H9 (cell line): ENCODE results near the gene FOXF1. TPM values are rescaled to one million over a fixed set of nuclear protein-coding genes. Genes with fewer than 3 reads are reported as not detected.

ENCODE experiments used
- DNase-seq: peaks from one replicate; pipeline ENCODE4 v3.0.0-alpha.2; 2017
- H2AFZ ChIP-seq: one replicate; pipeline ENCODE4 v1.6.1; 2013; ENCODE audit warnings: mild to moderate bottlenecking, low read length, control low read depth, moderate library complexity
- H2AK5ac ChIP-seq: 2 replicates; pipeline ENCODE4 v1.6.1; 2013; ENCODE audit warnings: low read length, control low read depth, mixed read lengths; ENCODE audit not compliant: insufficient read length
- H2BK120ac ChIP-seq: one replicate; pipeline ENCODE4 v1.6.1; 2013; ENCODE audit warnings: low read depth, mild to moderate bottlenecking, low read length, control low read depth, inconsistent platforms; ENCODE audit not compliant: poor library complexity, severe bottlenecking
- H2BK12ac ChIP-seq: 2 replicates; pipeline ENCODE4 v1.6.1; 2013; ENCODE audit warnings: low read length, control low read depth, mixed read lengths, low read depth; ENCODE audit not compliant: insufficient read length
- H2BK15ac ChIP-seq: 2 replicates; pipeline ENCODE4 v1.6.1; 2013; ENCODE audit warnings: low read depth, low read length, control low read depth
- H2BK20ac ChIP-seq: one replicate; pipeline ENCODE4 v1.6.1; 2013; ENCODE audit warnings: low read depth, mild to moderate bottlenecking, low read length, control low read depth, inconsistent platforms; ENCODE audit not compliant: poor library complexity, severe bottlenecking
- H2BK5ac ChIP-seq: 2 replicates; pipeline ENCODE4 v1.6.1; 2013; ENCODE audit warnings: low read length, control low read depth, mixed read lengths; ENCODE audit not compliant: insufficient read length
- H3K14ac ChIP-seq: 2 replicates; pipeline ENCODE4 v1.6.1; 2013; ENCODE audit warnings: low read length, control low read depth; ENCODE audit not compliant: insufficient read depth
- H3K18ac ChIP-seq: 2 replicates; pipeline ENCODE4 v1.6.1; 2013; ENCODE audit warnings: low read depth, mild to moderate bottlenecking, mixed read lengths, low read length, control low read depth; ENCODE audit not compliant: insufficient read length
- H3K23ac ChIP-seq: 2 replicates; pipeline ENCODE4 v1.6.1; 2013; ENCODE audit warnings: low read length, control low read depth, mixed read lengths, low read depth; ENCODE audit not compliant: insufficient read length
- H3K23me2 ChIP-seq: 2 replicates; pipeline ENCODE4 v1.6.1; 2013; ENCODE audit warnings: low read depth, mild to moderate bottlenecking, mixed read lengths, low read length, control low read depth; ENCODE audit not compliant: insufficient read length, poor library complexity, severe bottlenecking
- H3K27ac ChIP-seq: 2 replicates; pipeline ENCODE4 v1.5.1; 2013; ENCODE audit warnings: low read length, control low read depth, mixed read lengths, low read depth; ENCODE audit not compliant: insufficient read length
- H3K27me3 ChIP-seq: 2 replicates; pipeline ENCODE4 v1.6.1; 2013; ENCODE audit warnings: low read length, control low read depth, inconsistent platforms; ENCODE audit not compliant: insufficient read depth
- H3K4ac ChIP-seq: 2 replicates; pipeline ENCODE4 v1.6.1; 2013; ENCODE audit warnings: low read depth, mild to moderate bottlenecking, control low read depth, inconsistent platforms, low read length, moderate library complexity
- H3K4me1 ChIP-seq: 2 replicates; pipeline ENCODE4 v1.6.1; 2013; ENCODE audit warnings: low read length, control low read depth, inconsistent platforms; ENCODE audit not compliant: insufficient read depth
- H3K4me2 ChIP-seq: 2 replicates; pipeline ENCODE4 v1.6.1; 2013; ENCODE audit warnings: low read length, control low read depth, mixed read lengths; ENCODE audit not compliant: insufficient read length, insufficient read depth
- H3K56ac ChIP-seq: 2 replicates; pipeline ENCODE4 v1.6.1; 2013; ENCODE audit warnings: low read depth, mild to moderate bottlenecking, mixed read lengths, low read length, control low read depth; ENCODE audit not compliant: insufficient read length
- H3K79me1 ChIP-seq: 2 replicates; pipeline ENCODE4 v1.6.1; 2013; ENCODE audit warnings: low read depth, mild to moderate bottlenecking, moderate library complexity, low read length, control low read depth, inconsistent platforms; ENCODE audit not compliant: insufficient read depth, poor library complexity, severe bottlenecking
- H3K79me2 ChIP-seq: 2 replicates; pipeline ENCODE4 v1.6.1; 2013; ENCODE audit warnings: low read length, control low read depth, inconsistent platforms; ENCODE audit not compliant: insufficient read depth
- H3K9ac ChIP-seq: 2 replicates; pipeline ENCODE4 v1.6.1; 2013; ENCODE audit warnings: low read length, control low read depth, mixed read lengths; ENCODE audit not compliant: insufficient read length; ENCODE audit errors: extremely low read depth
- H3K9me3 ChIP-seq: one replicate; pipeline ENCODE4 v1.6.1; 2013; ENCODE audit warnings: low read depth, low read length, inconsistent platforms; ENCODE audit not compliant: control insufficient read depth
- H3T11ph ChIP-seq: one replicate; pipeline ENCODE4 v1.6.1; 2013; ENCODE audit warnings: mild to moderate bottlenecking, low read length, control low read depth, inconsistent platforms
- H4K20me1 ChIP-seq: one replicate; pipeline ENCODE4 v1.6.1; 2013; ENCODE audit not compliant: control insufficient read depth, insufficient read length, insufficient read depth
- H4K5ac ChIP-seq: 2 replicates; pipeline ENCODE4 v1.6.1; 2013; ENCODE audit warnings: low read depth, mild to moderate bottlenecking, mixed read lengths, low read length, control low read depth; ENCODE audit not compliant: insufficient read length
- H4K8ac ChIP-seq: replicated peaks from 2 replicates; pipeline ENCODE4 v1.6.1; 2013; ENCODE audit warnings: low read length, control low read depth, mixed read lengths, low read depth; ENCODE audit not compliant: insufficient read length
- H4K91ac ChIP-seq: 2 replicates; pipeline ENCODE4 v1.6.1; 2013; ENCODE audit warnings: low read depth, mild to moderate bottlenecking, moderate library complexity, mixed read lengths, low read length, control low read depth; ENCODE audit not compliant: insufficient read length
- H3K27ac Mint-ChIP-seq, 3 experiments: 2 replicates in 2 of 3; 3 replicates in 1 of 3; pipeline ENCODE4 v1.8.0; 2020 to 2021; ENCODE audit warnings: mixed read lengths in 3 of 3, mild to moderate bottlenecking in 1 of 3, moderate library complexity in 1 of 3
- H3K27me3 Mint-ChIP-seq: 2 replicates; pipeline ENCODE4 v1.8.0; 2021; ENCODE audit warnings: low read depth, mild to moderate bottlenecking, moderate library complexity, mixed read lengths
- H3K36me3 Mint-ChIP-seq, 3 experiments: 2 replicates in 2 of 3; 3 replicates in 1 of 3; pipeline ENCODE4 v1.8.0; 2020 to 2021; ENCODE audit warnings: low read depth in 3 of 3, mixed read lengths in 3 of 3; ENCODE audit not compliant: insufficient read depth in 1 of 3
- H3K4me1 Mint-ChIP-seq, 2 experiments: 2 replicates each; pipeline ENCODE4 v1.8.0; 2020; ENCODE audit warnings: mixed read lengths in 2 of 2
- H3K4me3 Mint-ChIP-seq, 2 experiments: 2 replicates in 1 of 2; 3 replicates in 1 of 2; pipeline ENCODE4 v1.8.0; 2020 to 2021; ENCODE audit warnings: mild to moderate bottlenecking in 2 of 2, mixed read lengths in 2 of 2, moderate library complexity in 1 of 2
- H3K9me3 Mint-ChIP-seq, 2 experiments: 2 replicates in 1 of 2; 3 replicates in 1 of 2; pipeline ENCODE4 v1.8.0; 2020; ENCODE audit warnings: mild to moderate bottlenecking in 2 of 2, mixed read lengths in 2 of 2, moderate library complexity in 1 of 2
- WGBS: extraction: QIAGEN DNeasy Blood & Tissue Kit; methylation state at CpG from one replicate; pipeline ENCODE4 v1.1.7; 2013; ENCODE audit warnings: missing lambda C conversion rate, low lambda C conversion rate, mixed read lengths; ENCODE audit not compliant: insufficient read length; ENCODE audit errors: extremely low coverage; 5-methylcytosine and 5-hydroxymethylcytosine counted together
- total RNA-seq: library from RNA; stranded (reverse); gene quantifications from 2 replicates; pipeline ENCODE4 v1.2.1, GENCODE V29; 2021
- TF ChIP-seq, protein P1 (sequence below): fragments of 200-600 bp; sonication (generic); conservative IDR thresholded peaks from 3 replicates; pipeline ENCODE4 v1.8.0; 2021; ENCODE audit warnings: antibody characterized with exemption, mild to moderate bottlenecking

The FOXF1 gene
- total RNA-seq, 1 experiment from 2014 or later, result not detected

DNA sequence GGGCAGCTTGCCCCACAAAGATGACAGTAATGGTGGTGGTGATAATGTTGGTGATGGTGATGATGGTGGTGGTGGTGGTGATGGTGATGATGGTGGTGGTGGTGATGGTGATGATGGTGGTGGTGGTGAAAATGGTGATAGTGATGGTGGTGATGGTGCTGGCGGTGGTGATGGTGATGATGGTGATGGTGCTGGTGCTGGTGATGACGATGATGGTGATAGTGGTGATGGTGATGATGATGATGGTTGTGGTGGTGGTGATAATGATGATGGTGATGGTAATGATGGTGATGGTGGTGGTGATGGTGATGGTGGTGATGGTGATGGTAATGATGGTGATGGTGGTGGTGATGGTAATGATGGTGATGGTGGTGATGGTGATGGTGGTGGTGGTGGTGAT is 46.3 kb upstream of the FOXF1 start:
- H2AFZ ChIP-seq, result no peak overlapping the region
- H2BK20ac ChIP-seq, result no peak overlapping the region
- no peak overlapping the region for H4K8ac ChIP-seq
- H3K79me1 ChIP-seq, result no peaks in the 10 kb centered on the region
- H3K4me1 Mint-ChIP-seq, result no peaks in the 10 kb centered on the region
- no peak overlapping the region for H3K27ac Mint-ChIP-seq
- no peak overlapping the region for H2AK5ac ChIP-seq
- TF ChIP-seq, protein P1, sequence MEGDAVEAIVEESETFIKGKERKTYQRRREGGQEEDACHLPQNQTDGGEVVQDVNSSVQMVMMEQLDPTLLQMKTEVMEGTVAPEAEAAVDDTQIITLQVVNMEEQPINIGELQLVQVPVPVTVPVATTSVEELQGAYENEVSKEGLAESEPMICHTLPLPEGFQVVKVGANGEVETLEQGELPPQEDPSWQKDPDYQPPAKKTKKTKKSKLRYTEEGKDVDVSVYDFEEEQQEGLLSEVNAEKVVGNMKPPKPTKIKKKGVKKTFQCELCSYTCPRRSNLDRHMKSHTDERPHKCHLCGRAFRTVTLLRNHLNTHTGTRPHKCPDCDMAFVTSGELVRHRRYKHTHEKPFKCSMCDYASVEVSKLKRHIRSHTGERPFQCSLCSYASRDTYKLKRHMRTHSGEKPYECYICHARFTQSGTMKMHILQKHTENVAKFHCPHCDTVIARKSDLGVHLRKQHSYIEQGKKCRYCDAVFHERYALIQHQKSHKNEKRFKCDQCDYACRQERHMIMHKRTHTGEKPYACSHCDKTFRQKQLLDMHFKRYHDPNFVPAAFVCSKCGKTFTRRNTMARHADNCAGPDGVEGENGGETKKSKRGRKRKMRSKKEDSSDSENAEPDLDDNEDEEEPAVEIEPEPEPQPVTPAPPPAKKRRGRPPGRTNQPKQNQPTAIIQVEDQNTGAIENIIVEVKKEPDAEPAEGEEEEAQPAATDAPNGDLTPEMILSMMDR, result no peak
- no peak overlapping the region for H3K4ac ChIP-seq
- no peaks in the 10 kb centered on the region for H4K20me1 ChIP-seq
- H2BK5ac ChIP-seq, result no peak overlapping the region
- H2BK15ac ChIP-seq, result no peak overlapping the region
- H3K18ac ChIP-seq, result no peak overlapping the region
- H3K9me3 Mint-ChIP-seq, result peaks cover 16 to 26% of the 10 kb centered on the region in 2 experiments
- DNase-seq, result no peak
- H3K27me3 Mint-ChIP-seq, result peaks cover 36% of the 10 kb centered on the region
- H3K23me2 ChIP-seq, result no peaks in the 10 kb centered on the region
- H3K56ac ChIP-seq, result no peak overlapping the region
- H3K23ac ChIP-seq, result no peak overlapping the region
- H3K4me2 ChIP-seq, result no peak overlapping the region
- no peak overlapping the region for H3K4me3 Mint-ChIP-seq
- H3K4me1 ChIP-seq, result no peaks in the 10 kb centered on the region
- H4K5ac ChIP-seq, result no peak overlapping the region
- no peak overlapping the region for H4K91ac ChIP-seq
- peaks cover 7 to 9% (median 8%) of the 10 kb centered on the region in 3 experiments; a peak in 5 of 7 replicates for H3K36me3 Mint-ChIP-seq
- H3K9me3 ChIP-seq, result no peaks in the 10 kb centered on the region
- no peaks in the 10 kb centered on the region for H3K27me3 ChIP-seq
- H3T11ph ChIP-seq, result no peak overlapping the region
- H3K14ac ChIP-seq, result no peak overlapping the region
- WGBS, result no CpG with 5 or more reads among the region's 2 CpGs
- H2BK12ac ChIP-seq, result no peak overlapping the region
- H3K27ac ChIP-seq, result no peak overlapping the region
- H3K79me2 ChIP-seq, result no peaks in the 10 kb centered on the region
- H3K9ac ChIP-seq, result no peak overlapping the region
- H2BK120ac ChIP-seq, result no peak overlapping the region
